GM12874 (cell line): ENCODE results near the gene CTF1.

ENCODE experiments used
- CTCF ChIP-seq: IDR thresholded peaks from 2 replicates; pipeline ENCODE4 v1.5.1; 2011; ENCODE audit warnings: low read depth, mild to moderate bottlenecking, control low read depth, low read length, moderate library complexity; ENCODE audit not compliant: insufficient read depth

CTF1 gene

GRCh38 chr16:30899794-30900193 lies 3.4 kb downstream of the CTF1 start:
- no peak for TF ChIP-seq CTCF

GRCh38 chr16:30900588-30900987 lies 4.2 kb downstream of the CTF1 start:
- TF ChIP-seq CTCF = no peak

- no peak for TF ChIP-seq CTCF
Observed at GRCh38 chr16:30901201-30902028, 5.0 kb downstream of the CTF1 start.

GRCh38 chr16:30902029-30902972 lies 5.9 kb downstream of the CTF1 start:
- TF ChIP-seq CTCF = peak; percentile 55

- no peak for TF ChIP-seq CTCF
Observed at GRCh38 chr16:30903002-30903401, 6.6 kb downstream of the CTF1 start.

- no peak for TF ChIP-seq CTCF
Observed at GRCh38 chr16:30903596-30903995, 7.2 kb downstream of the CTF1 start.

- TF ChIP-seq CTCF = no peak
Observed at GRCh38 chr16:30904114-30904780, 7.8 kb downstream of the CTF1 start.
